ENCODE results near the gene PDIA5. TPM values are rescaled to one million over a fixed set of nuclear protein-coding genes. Genes with fewer than 3 reads are reported as not detected.

PDIA5 gene
- total RNA-seq, 4 donors from 2014 or later, result 3.6 to 38.1 (median 25.1) TPM

- no peaks in the 10 kb centered on the region for H3K27me3 ChIP-seq
Observed at GRCh38 chr3:123143669-123144411, 77.0 kb downstream of the PDIA5 start.

GRCh38 chr3:123147754-123148535 is 81.1 kb downstream of the PDIA5 start:
- H3K27me3 ChIP-seq, result no peaks in the 10 kb centered on the region
- H3K4me1 ChIP-seq, result no peaks in the 10 kb centered on the region
- H3K4me3 ChIP-seq, result no peak overlapping the region
- no peak for TF ChIP-seq POLR2A (IDR thresholded peaks at IDR 0.05)
- TF ChIP-seq CTCF (IDR thresholded peaks at IDR 0.05), result no peak
- no peaks in the 10 kb centered on the region for H3K36me3 ChIP-seq
- H3K9me3 ChIP-seq, result no peaks in the 10 kb centered on the region
- no peak for DNase-seq
- no peak overlapping the region for H3K27ac ChIP-seq
- intact Hi-C loops (cut with DNase I; ENCODE audit: low total_unique reads), result no loop called here

More at GRCh38 chr3:123143669-123144411, 77.0 kb downstream of the PDIA5 start:
- Histone ChIP-seq H3K4me3 (no peak overlapping the region), H3K36me3 (no peaks in the 10 kb centered on the region), H3K4me1 (no peaks in the 10 kb centered on the region), H3K27ac (no peak overlapping the region), H3K9me3 (no peaks in the 10 kb centered on the region)
- intact Hi-C loops (cut with DNase I; ENCODE audit: low total_unique reads), result no loop called here
- TF ChIP-seq POLR2A (IDR thresholded peaks at IDR 0.05) (no peak), CTCF (IDR thresholded peaks at IDR 0.05) (no peak)
- DNase-seq, result no peak

GRCh38 chr3:123148772-123149171 is 81.9 kb downstream of the PDIA5 start:
- no peaks in the 10 kb centered on the region for H3K36me3 ChIP-seq

GRCh38 chr3:123149525-123149924 is 82.7 kb downstream of the PDIA5 start:
- no peak overlapping the region for H3K4me3 ChIP-seq
- H3K27me3 ChIP-seq, result no peaks in the 10 kb centered on the region
- no peak for TF ChIP-seq POLR2A (IDR thresholded peaks at IDR 0.05)
- no peak for TF ChIP-seq CTCF (IDR thresholded peaks at IDR 0.05)
- H3K4me1 ChIP-seq, result no peaks in the 10 kb centered on the region
- H3K36me3 ChIP-seq, result no peaks in the 10 kb centered on the region
- intact Hi-C loops (cut with DNase I; ENCODE audit: low total_unique reads), result no loop called here
- H3K9me3 ChIP-seq, result no peaks in the 10 kb centered on the region
- H3K27ac ChIP-seq, result no peak overlapping the region
- no peak for DNase-seq

More at GRCh38 chr3:123148772-123149171, 81.9 kb downstream of the PDIA5 start:
- no peaks in the 10 kb centered on the region for H3K27me3 ChIP-seq
- no peak overlapping the region for H3K4me3 ChIP-seq
- intact Hi-C loops (cut with DNase I; ENCODE audit: low total_unique reads), result no loop called here
- TF ChIP-seq CTCF (IDR thresholded peaks at IDR 0.05) (no peak), POLR2A (IDR thresholded peaks at IDR 0.05) (no peak)
- DNase-seq, result no peak
- H3K27ac ChIP-seq, result no peak overlapping the region
- no peaks in the 10 kb centered on the region for H3K4me1 ChIP-seq
- no peaks in the 10 kb centered on the region for H3K9me3 ChIP-seq
